SU-DHL-6 (cell line): ENCODE results near the gene MICOS13.

ENCODE experiments used
- H2AFZ ChIP-seq: fragments of 200-600 bp; sonication (generic); 2 replicates; pipeline ENCODE4 v1.6.1; 2014; ENCODE audit warnings: low read depth, mild to moderate bottlenecking, moderate library complexity, mixed read lengths, antibody characterized with exemption, low read length; ENCODE audit not compliant: severe bottlenecking
- H3F3A ChIP-seq: fragments of 200-600 bp; shearing (Covaris generic); 2 replicates; pipeline ENCODE4 v1.6.0; 2016; ENCODE audit warnings: antibody characterized with exemption, mild to moderate bottlenecking; ENCODE audit not compliant: insufficient read depth
- H3K27ac ChIP-seq: fragments of 200-600 bp; sonication (generic); 2 replicates; pipeline ENCODE4 v1.5.1; 2016; ENCODE audit warnings: low read depth, mild to moderate bottlenecking, low read length, moderate library complexity, mixed read lengths
- H3K27me3 ChIP-seq: fragments of 200-600 bp; sonication (generic), shearing (Covaris generic); 2 replicates; pipeline ENCODE4 v1.6.0; 2014; ENCODE audit warnings: mild to moderate bottlenecking, low read length
- H3K36me3 ChIP-seq: fragments of 200-600 bp; sonication (generic); 2 replicates; pipeline ENCODE4 v1.6.1; 2014; ENCODE audit warnings: mild to moderate bottlenecking, low read length, mixed read lengths
- H3K4me2 ChIP-seq: fragments of 300-600, 200-600 bp; shearing (Covaris generic), sonication (generic); 2 replicates; pipeline ENCODE4 v1.6.0; 2014; ENCODE audit warnings: low read length, low read depth, mild to moderate bottlenecking; ENCODE audit not compliant: poor library complexity, severe bottlenecking
- H3K4me3 ChIP-seq: fragments of 200-600 bp; sonication (generic); 2 replicates; pipeline ENCODE4 v1.5.1; 2014; ENCODE audit warnings: antibody characterized with exemption, low read length, mild to moderate bottlenecking, mixed read lengths; ENCODE audit not compliant: insufficient read depth, poor library complexity, severe bottlenecking
- H3K79me2 ChIP-seq: fragments of 200-600 bp; sonication (generic); 2 replicates; pipeline ENCODE4 v1.6.1; 2014; ENCODE audit warnings: mild to moderate bottlenecking, low read length, moderate library complexity; ENCODE audit not compliant: insufficient read depth
- H3K9ac ChIP-seq: fragments of 200-600 bp; sonication (generic); 2 replicates; pipeline ENCODE4 v1.7.0; 2014; ENCODE audit warnings: mild to moderate bottlenecking, low read length
- H3K9me2 ChIP-seq: fragments of 200-600 bp; sonication (generic); replicated peaks from 2 replicates; pipeline ENCODE4 v1.6.1; 2014; ENCODE audit warnings: low read length; ENCODE audit not compliant: insufficient read depth
- H3K9me3 ChIP-seq: fragments of 200-600 bp; sonication (generic); 2 replicates; pipeline ENCODE4 v1.6.1; 2014; ENCODE audit warnings: low read length, mixed read lengths; ENCODE audit not compliant: insufficient read depth
- H4K20me1 ChIP-seq: fragments of 200-600 bp; sonication (generic); 2 replicates; pipeline ENCODE4 v1.6.1; 2014; ENCODE audit warnings: low read depth, mild to moderate bottlenecking, antibody characterized with exemption, low read length, moderate library complexity, mixed read lengths
- CTCF ChIP-seq: fragments of 200-600 bp; sonication (generic); IDR thresholded peaks from one replicate; pipeline ENCODE4 v1.5.1; 2017; ENCODE audit warnings: antibody characterized with exemption, mild to moderate bottlenecking, low read length, moderate library complexity; ENCODE audit not compliant: insufficient read depth, poor library complexity, severe bottlenecking
- EZH2phosphoT487 ChIP-seq: fragments of 200-600 bp; sonication (generic), shearing (Covaris generic); conservative IDR thresholded peaks from 2 replicates; pipeline ENCODE4 v1.6.1; 2018; ENCODE audit warnings: mild to moderate bottlenecking, antibody characterized with exemption, low read length, moderate library complexity, mixed read lengths

Gene MICOS13

GRCh38 chr19:5676105-5676771 lies 4.1 kb downstream of the MICOS13 start:
- H3K27ac ChIP-seq = no peak overlapping the region
- no peak overlapping the region for H3K4me2 ChIP-seq
- H3K36me3 ChIP-seq = no peaks in the 10 kb centered on the region
- H3K79me2 ChIP-seq = peaks cover 7% of the 10 kb centered on the region
- peaks cover 3% of the 10 kb centered on the region; the same call in 1 of the 2 replicates for H3F3A ChIP-seq
- H4K20me1 ChIP-seq = no peaks in the 10 kb centered on the region
- H2AFZ ChIP-seq = no peak overlapping the region
- no peak overlapping the region for H3K9ac ChIP-seq
- H3K9me2 ChIP-seq = no peaks in the 10 kb centered on the region
- no peaks in the 10 kb centered on the region for H3K9me3 ChIP-seq
- H3K4me3 ChIP-seq = no peak overlapping the region
- no peak for TF ChIP-seq CTCF
- TF ChIP-seq EZH2phosphoT487 = no peak
- no peaks in the 10 kb centered on the region for H3K27me3 ChIP-seq

GRCh38 chr19:5674714-5675113 lies 5.6 kb downstream of the MICOS13 start:
- Histone ChIP-seq H3F3A (peaks cover 3% of the 10 kb centered on the region; the same call in 1 of the 2 replicates), H3K4me2 (no peak overlapping the region), H4K20me1 (no peaks in the 10 kb centered on the region), H3K9me2 (no peaks in the 10 kb centered on the region), H3K27me3 (no peaks in the 10 kb centered on the region), H3K9me3 (no peaks in the 10 kb centered on the region), H3K9ac (no peak overlapping the region), H3K36me3 (no peaks in the 10 kb centered on the region), H3K4me3 (no peak overlapping the region), H3K79me2 (peaks cover 2% of the 10 kb centered on the region), H2AFZ (no peak overlapping the region), H3K27ac (no peak overlapping the region)
- TF ChIP-seq EZH2phosphoT487 = no peak
- no peak for TF ChIP-seq CTCF

- no peaks in the 10 kb centered on the region for H3K79me2 ChIP-seq
- H3K27ac ChIP-seq = no peak overlapping the region
- no peaks in the 10 kb centered on the region for H3K36me3 ChIP-seq
- H3K9ac ChIP-seq = no peak overlapping the region
- H3K27me3 ChIP-seq = no peaks in the 10 kb centered on the region
- no peak overlapping the region for H3K4me2 ChIP-seq
- H3K9me3 ChIP-seq = no peaks in the 10 kb centered on the region
- no peak overlapping the region for H3K4me3 ChIP-seq
- H2AFZ ChIP-seq = no peak overlapping the region
- H3F3A ChIP-seq = peaks cover 3% of the 10 kb centered on the region; the same call in 1 of the 2 replicates
- no peaks in the 10 kb centered on the region for H3K9me2 ChIP-seq
- H4K20me1 ChIP-seq = no peaks in the 10 kb centered on the region
- TF ChIP-seq EZH2phosphoT487 (no peak), CTCF (no peak)
These were observed 6.6 kb downstream of the MICOS13 start for GRCh38 chr19:5673752-5674151.
